Neutrophil (primary cell): ENCODE measurements around the gene ABAT.

ENCODE experiments used
- H3K27ac ChIP-seq: fragments of 200-600 bp; sonication (generic); 2 replicates; pipeline ENCODE4 v1.5.1; 2016; ENCODE audit warnings: mild to moderate bottlenecking, moderate library complexity
- H3K27me3 ChIP-seq: fragments of 200-600 bp; sonication (generic); 2 replicates; pipeline ENCODE4 v1.6.0; 2016; ENCODE audit warnings: mild to moderate bottlenecking
- H3K36me3 ChIP-seq: fragments of 200-600 bp; sonication (generic); 2 replicates; pipeline ENCODE4 v1.5.1; 2017
- H3K4me1 ChIP-seq, 2 experiments: fragments of 200-600 bp in 1 of 2; sonication (generic) in 1 of 2; 1 replicate in 1 of 2; 2 replicates in 1 of 2; pipeline versions ENCODE4 v1.5.1 to v1.6.1; 2013 to 2016; ENCODE audit warnings: low read depth in 1 of 2, low read length in 1 of 2, mild to moderate bottlenecking in 1 of 2, moderate library complexity in 1 of 2; ENCODE audit not compliant: control insufficient read depth in 1 of 2, insufficient read depth in 1 of 2
- H3K4me3 ChIP-seq, 2 experiments: fragments of 200-600 bp in 1 of 2; sonication (generic) in 1 of 2; 1 replicate in 1 of 2; 2 replicates in 1 of 2; pipeline ENCODE4 v1.5.1; 2013 to 2016; ENCODE audit warnings: low read depth in 1 of 2, low read length in 1 of 2, mild to moderate bottlenecking in 1 of 2, moderate library complexity in 1 of 2
- H3K9me3 ChIP-seq: fragments of 200-600 bp; sonication (generic); 2 replicates; pipeline ENCODE4 v1.5.1; 2016
- TF ChIP-seq, protein P1 (sequence below): fragments of 200-600 bp; sonication (generic); IDR thresholded peaks from 2 replicates; pipeline ENCODE4 v1.5.1; 2016; ENCODE audit warnings: antibody characterized with exemption

ABAT gene

GRCh38 chr16:8806272-8806983, 132.0 kb downstream of the ABAT start:
- TF ChIP-seq, protein P1, sequence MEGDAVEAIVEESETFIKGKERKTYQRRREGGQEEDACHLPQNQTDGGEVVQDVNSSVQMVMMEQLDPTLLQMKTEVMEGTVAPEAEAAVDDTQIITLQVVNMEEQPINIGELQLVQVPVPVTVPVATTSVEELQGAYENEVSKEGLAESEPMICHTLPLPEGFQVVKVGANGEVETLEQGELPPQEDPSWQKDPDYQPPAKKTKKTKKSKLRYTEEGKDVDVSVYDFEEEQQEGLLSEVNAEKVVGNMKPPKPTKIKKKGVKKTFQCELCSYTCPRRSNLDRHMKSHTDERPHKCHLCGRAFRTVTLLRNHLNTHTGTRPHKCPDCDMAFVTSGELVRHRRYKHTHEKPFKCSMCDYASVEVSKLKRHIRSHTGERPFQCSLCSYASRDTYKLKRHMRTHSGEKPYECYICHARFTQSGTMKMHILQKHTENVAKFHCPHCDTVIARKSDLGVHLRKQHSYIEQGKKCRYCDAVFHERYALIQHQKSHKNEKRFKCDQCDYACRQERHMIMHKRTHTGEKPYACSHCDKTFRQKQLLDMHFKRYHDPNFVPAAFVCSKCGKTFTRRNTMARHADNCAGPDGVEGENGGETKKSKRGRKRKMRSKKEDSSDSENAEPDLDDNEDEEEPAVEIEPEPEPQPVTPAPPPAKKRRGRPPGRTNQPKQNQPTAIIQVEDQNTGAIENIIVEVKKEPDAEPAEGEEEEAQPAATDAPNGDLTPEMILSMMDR: no peak
- Histone ChIP-seq H3K4me1 (no peaks in the 10 kb centered on the region), H3K4me3 (no peak overlapping the region)

DNA sequence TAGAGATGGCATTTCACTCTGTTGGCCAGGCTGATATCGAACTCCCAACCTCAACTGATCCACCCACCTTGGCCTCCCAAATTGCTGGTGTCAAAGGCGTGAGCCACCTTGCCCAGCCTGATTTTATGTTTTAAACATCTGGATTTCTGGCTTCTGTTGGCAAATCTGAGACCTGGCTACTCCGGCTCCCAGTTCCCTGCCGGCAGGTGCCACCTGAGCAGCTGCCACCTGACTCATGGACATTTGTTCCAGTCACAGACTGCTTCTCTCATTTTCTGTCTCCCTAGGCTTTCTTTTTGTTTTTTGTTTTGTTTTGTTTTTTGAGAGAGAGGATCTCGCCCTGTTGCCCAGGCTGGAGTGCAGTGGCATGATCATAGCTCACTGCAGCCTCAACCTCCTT, 132.8 kb downstream of the ABAT start:
- no peak overlapping the region for H3K27ac ChIP-seq
- no peaks in the 10 kb centered on the region for H3K9me3 ChIP-seq
- H3K36me3 ChIP-seq: peaks cover 66% of the 10 kb centered on the region
- H3K4me1 ChIP-seq: no peaks in the 10 kb centered on the region
- TF ChIP-seq, protein P1: no peak
- H3K27me3 ChIP-seq: no peaks in the 10 kb centered on the region
- H3K4me3 ChIP-seq: no peak overlapping the region

More at GRCh38 chr16:8806272-8806983, 132.0 kb downstream of the ABAT start:
- H3K36me3 ChIP-seq: peaks cover 64% of the 10 kb centered on the region
- H3K27ac ChIP-seq: no peak overlapping the region
- H3K9me3 ChIP-seq: no peaks in the 10 kb centered on the region
- H3K27me3 ChIP-seq: no peaks in the 10 kb centered on the region

DNA sequence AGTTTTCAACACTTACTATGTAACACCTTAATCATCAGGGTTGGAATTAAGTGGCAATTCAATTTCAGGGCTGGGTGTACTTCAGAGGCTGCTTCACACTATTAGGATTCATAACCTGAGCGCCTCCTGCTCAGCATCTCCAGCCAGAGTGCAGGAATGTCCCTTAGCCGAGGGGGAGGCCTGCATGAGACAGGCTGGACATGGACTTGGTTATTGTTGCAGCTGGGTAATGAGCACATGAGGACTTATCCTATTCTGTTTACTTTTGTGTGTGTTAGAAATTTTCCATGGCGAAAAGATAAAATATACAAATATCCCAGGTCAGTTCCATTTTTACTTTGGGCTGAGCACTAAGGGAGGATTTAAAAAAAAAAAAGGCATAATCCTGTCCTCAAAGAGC, 133.6 kb downstream of the ABAT start:
- Histone ChIP-seq H3K36me3 (peaks cover 67% of the 10 kb centered on the region), H3K4me3 (no peak overlapping the region), H3K27ac (no peak overlapping the region), H3K9me3 (no peaks in the 10 kb centered on the region), H3K27me3 (no peaks in the 10 kb centered on the region), H3K4me1 (no peaks in the 10 kb centered on the region)
- TF ChIP-seq, protein P1: no peak

DNA sequence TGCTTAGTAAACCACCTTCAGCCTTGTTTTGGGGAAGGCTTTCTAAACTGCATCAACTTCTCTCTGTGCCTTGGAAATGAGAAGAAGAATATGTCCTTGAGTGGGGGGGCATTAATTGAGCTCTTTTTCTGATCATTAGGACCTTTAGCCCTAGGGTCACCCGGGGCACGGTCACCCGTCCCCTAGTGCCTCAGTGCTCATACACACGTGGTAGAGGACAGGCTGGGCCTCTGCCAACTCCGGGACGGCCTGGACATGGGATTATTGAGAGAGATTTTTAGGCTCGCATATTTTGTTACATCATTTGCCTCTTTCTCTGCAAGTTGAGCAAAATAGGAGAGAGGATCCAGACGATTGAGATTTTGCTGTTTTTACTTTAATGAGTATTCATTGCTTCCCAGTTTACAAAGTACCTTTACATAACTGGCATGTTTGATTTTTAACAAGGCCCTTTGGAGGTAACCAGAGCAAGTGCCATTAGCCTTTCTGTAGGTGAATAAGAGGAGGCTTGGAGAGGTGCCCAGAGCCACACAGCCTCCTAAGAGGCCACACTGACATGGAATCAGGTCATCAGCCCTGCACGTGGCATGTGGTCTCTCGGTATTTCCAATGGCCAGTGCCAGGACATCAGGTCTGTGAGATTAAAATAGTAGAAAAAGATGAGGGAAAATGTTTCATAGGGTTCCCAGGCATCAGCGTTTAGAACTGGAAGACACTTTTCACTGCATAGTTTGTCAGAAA, 134.4 kb downstream of the ABAT start:
- no peaks in the 10 kb centered on the region for H3K27me3 ChIP-seq
- TF ChIP-seq, protein P1: no peak

DNA sequence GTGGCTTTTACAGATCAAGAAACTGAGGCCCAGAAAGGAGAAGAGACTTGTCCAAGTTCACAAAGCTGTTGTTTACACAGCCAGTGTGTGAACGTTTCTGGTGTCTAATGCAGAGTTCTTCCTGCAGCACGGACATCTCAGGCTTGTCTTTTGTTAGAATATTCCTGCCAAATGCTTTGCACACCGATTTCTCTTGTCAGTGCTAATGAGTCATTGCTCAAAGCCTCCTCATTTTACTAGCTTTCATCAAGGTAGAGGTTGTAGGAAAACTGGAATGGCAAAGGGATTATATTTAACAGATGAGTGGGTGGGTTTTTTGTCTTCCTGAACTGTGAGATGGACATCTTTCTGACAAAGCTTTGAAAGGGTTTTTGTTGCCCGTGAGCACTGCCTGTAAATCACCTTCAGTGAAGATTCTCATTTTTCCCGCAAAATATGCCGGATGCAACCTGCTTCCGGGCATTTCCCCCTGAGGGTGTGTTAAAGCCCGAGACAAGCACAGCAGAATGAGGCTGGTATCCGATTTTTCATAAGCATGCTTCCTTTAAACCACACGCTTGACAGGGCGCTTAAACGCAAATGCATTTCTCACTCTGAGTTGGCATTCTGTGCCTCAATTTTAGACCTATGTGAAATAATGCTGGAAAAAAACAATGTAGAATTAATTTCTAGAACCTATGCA, 137.9 kb downstream of the ABAT start:
- no peaks in the 10 kb centered on the region for H3K27me3 ChIP-seq
- TF ChIP-seq, protein P1: no peak

More for the DNA sequence above, 134.4 kb downstream of the ABAT start:
- no peak overlapping the region for H3K27ac ChIP-seq
- H3K36me3 ChIP-seq: peaks cover 69% of the 10 kb centered on the region
- no peaks in the 10 kb centered on the region for H3K9me3 ChIP-seq
- H3K4me1 ChIP-seq: no peaks in the 10 kb centered on the region
- H3K4me3 ChIP-seq: no peak overlapping the region

More for the DNA sequence above, 137.9 kb downstream of the ABAT start:
- no peak overlapping the region for H3K27ac ChIP-seq
- H3K36me3 ChIP-seq: peaks cover 62% of the 10 kb centered on the region
- H3K4me1 ChIP-seq: peaks cover 0 to 6% of the 10 kb centered on the region in 2 experiments
- H3K4me3 ChIP-seq: no peak overlapping the region
- H3K9me3 ChIP-seq: no peaks in the 10 kb centered on the region
